H1 (cell line): Measurements from ENCODE around the gene MZF1. TPM values are rescaled to one million over a fixed set of nuclear protein-coding genes. Genes with fewer than 3 reads are reported as not detected.

Experiments
- CTCF ChIA-PET: fragments of 300-600 bp; sonication (Branson Sonifier 250); formaldehyde crosslinking; loops from one replicate; lab custom pipeline; 2021; ENCODE audit not compliant: partially characterized antibody; lab: Charles Lee
- POLR2A ChIA-PET: fragments of 300-600 bp; sonication (Branson Sonifier 250); formaldehyde crosslinking; loops from one replicate; lab custom pipeline; 2021; ENCODE audit warnings: inconsistent platforms; ENCODE audit not compliant: partially characterized antibody; lab: Charles Lee
- DNase-seq, 2 experiments: peaks; one replicate each; pipeline versions ENCODE4 v3.0.0 to v3.0.0-alpha.2; 2010 to 2022; ENCODE audit warnings: low spot score in 2 of 2, low read depth in 1 of 2, mixed read lengths in 1 of 2
- FAIRE-seq: peaks from 2 replicates; lab custom pipeline; 2011; peaks lifted over from hg19 to GRCh38; lab: Jason Lieb, UNC
- H2AFZ ChIP-seq: 2 replicates; pipeline ENCODE4 v1.8.1; 2012; ENCODE audit warnings: low read length, inconsistent platforms
- H2AK5ac ChIP-seq: 2 replicates; pipeline ENCODE4 v1.6.1; 2013; ENCODE audit warnings: low read depth, low read length
- H2BK120ac ChIP-seq: replicated peaks from 2 replicates; pipeline ENCODE3; 2013; ENCODE audit warnings: low read depth, low read length, inconsistent platforms
- H2BK12ac ChIP-seq: 2 replicates; pipeline ENCODE4 v1.6.1; 2013; ENCODE audit warnings: low read depth, low read length
- H2BK15ac ChIP-seq: 2 replicates; pipeline ENCODE4 v1.6.1; 2013; ENCODE audit warnings: low read length
- H2BK20ac ChIP-seq: 2 replicates; pipeline ENCODE4 v1.6.1; 2013; ENCODE audit warnings: low read length
- H2BK5ac ChIP-seq: 2 replicates; pipeline ENCODE4 v1.6.1; 2013; ENCODE audit warnings: low read depth, low read length
- H3K14ac ChIP-seq: 2 replicates; pipeline ENCODE4 v1.6.1; 2013; ENCODE audit warnings: inconsistent platforms; ENCODE audit not compliant: insufficient read length
- H3K18ac ChIP-seq: 2 replicates; pipeline ENCODE4 v1.6.1; 2013; ENCODE audit warnings: low read length; ENCODE audit errors: extremely low read depth
- H3K23ac ChIP-seq: 2 replicates; pipeline ENCODE4 v1.6.1; 2013; ENCODE audit warnings: inconsistent platforms; ENCODE audit not compliant: insufficient read length
- H3K23me2 ChIP-seq: 2 replicates; pipeline ENCODE4 v1.6.1; 2013; ENCODE audit warnings: low read depth, low read length
- H3K27ac ChIP-seq: 2 replicates; pipeline ENCODE4 v1.6.1; 2011; ENCODE audit warnings: low read depth, low read length, inconsistent platforms
- H3K27me3 ChIP-seq, 4 experiments: replicated peaks in 1 of 4; 1 replicate in 1 of 4; 2 replicates in 3 of 4; pipeline versions ENCODE4 v1.6.1 to v1.8.1; 2011 to 2013; ENCODE audit warnings: low read length in 3 of 4, mild to moderate bottlenecking in 3 of 4, inconsistent platforms in 2 of 4, mixed read lengths in 2 of 4, moderate library complexity in 1 of 4; ENCODE audit not compliant: control insufficient read depth in 3 of 4, insufficient read depth in 3 of 4; ENCODE audit errors: extremely low read depth in 1 of 4
- H3K36me3 ChIP-seq, 4 experiments: 2 replicates each; pipeline versions ENCODE4 v1.6.1 to v1.8.1; 2011 to 2013; ENCODE audit warnings: mild to moderate bottlenecking in 4 of 4, low read length in 3 of 4, moderate library complexity in 2 of 4, control low read depth in 1 of 4, inconsistent platforms in 1 of 4; ENCODE audit not compliant: insufficient read depth in 4 of 4, control insufficient read depth in 2 of 4
- H3K4ac ChIP-seq: replicated peaks from 2 replicates; pipeline ENCODE3; 2013; ENCODE audit warnings: low read length, low read depth, mixed read lengths, inconsistent platforms; ENCODE audit not compliant: insufficient read length
- H3K4me1 ChIP-seq, 4 experiments: replicated peaks in 1 of 4; 1 replicate in 1 of 4; 2 replicates in 3 of 4; pipeline versions ENCODE4 v1.6.1 to v1.8.1; 2011 to 2013; ENCODE audit warnings: low read length in 3 of 4, inconsistent platforms in 2 of 4, mixed read lengths in 1 of 4; ENCODE audit not compliant: insufficient read depth in 4 of 4, control insufficient read depth in 3 of 4
- H3K4me2 ChIP-seq, 2 experiments: 2 replicates each; pipeline versions ENCODE4 v1.6.1 to v1.8.1; 2011 to 2013; ENCODE audit warnings: low read depth in 2 of 2, low read length in 2 of 2, control low read depth in 1 of 2, inconsistent platforms in 1 of 2, mild to moderate bottlenecking in 1 of 2; ENCODE audit not compliant: insufficient read depth in 1 of 2
- H3K4me3 ChIP-seq, 4 experiments: fragments of 200-600, 300-600 bp in 1 of 4; sonication (generic), shearing (Covaris generic), sonication (Bioruptor Twin) in 1 of 4; 2 replicates each; pipeline versions ENCODE4 v1.5.1 to v1.8.1; 2011 to 2016; ENCODE audit warnings: low read length in 4 of 4, low read depth in 3 of 4, control low read depth in 2 of 4, inconsistent platforms in 2 of 4, mild to moderate bottlenecking in 2 of 4, mixed read lengths in 1 of 4, moderate library complexity in 1 of 4; ENCODE audit not compliant: insufficient read depth in 2 of 4; ENCODE audit errors: extremely low read depth in 1 of 4
- H3K56ac ChIP-seq: replicated peaks from 2 replicates; pipeline ENCODE3; 2013; ENCODE audit warnings: low read depth, mild to moderate bottlenecking, mixed read lengths, low read length, inconsistent platforms; ENCODE audit not compliant: insufficient read length
- H3K79me1 ChIP-seq: 2 replicates; pipeline ENCODE4 v1.6.1; 2013; ENCODE audit warnings: low read depth, low read length, control low read depth
- H3K79me2 ChIP-seq, 2 experiments: 2 replicates each; pipeline versions ENCODE4 v1.6.1 to v1.8.1; 2012 to 2013; ENCODE audit warnings: low read length in 2 of 2, mild to moderate bottlenecking in 2 of 2, inconsistent platforms in 1 of 2; ENCODE audit not compliant: insufficient read depth in 2 of 2, control insufficient read depth in 1 of 2
- H3K9ac ChIP-seq, 4 experiments: replicated peaks in 1 of 4; 1 replicate in 1 of 4; 2 replicates in 3 of 4; pipeline versions ENCODE4 v1.6.1 to v1.8.1; 2011 to 2013; ENCODE audit warnings: low read depth in 3 of 4, low read length in 3 of 4, control low read depth in 2 of 4, mild to moderate bottlenecking in 2 of 4, moderate library complexity in 2 of 4, inconsistent platforms in 1 of 4; ENCODE audit errors: extremely low read depth in 1 of 4
- H3K9me3 ChIP-seq, 2 experiments: 2 replicates each; pipeline versions ENCODE4 v1.6.1 to v1.8.1; 2012 to 2013; ENCODE audit warnings: mild to moderate bottlenecking in 2 of 2, moderate library complexity in 2 of 2, control low read depth in 1 of 2, inconsistent platforms in 1 of 2, low read depth in 1 of 2, low read length in 1 of 2, mixed read lengths in 1 of 2; ENCODE audit not compliant: insufficient read depth in 2 of 2
- H4K20me1 ChIP-seq, 2 experiments: replicated peaks in 1 of 2; 2 replicates each; pipeline versions ENCODE3 to v1.8.1; 2011 to 2013; ENCODE audit warnings: inconsistent platforms in 2 of 2, low read length in 2 of 2, mild to moderate bottlenecking in 1 of 2; ENCODE audit not compliant: insufficient read depth in 2 of 2, control insufficient read depth in 1 of 2
- H4K5ac ChIP-seq: 2 replicates; pipeline ENCODE4 v1.6.1; 2013; ENCODE audit warnings: low read length, low read depth, mixed read lengths, inconsistent platforms; ENCODE audit not compliant: insufficient read length
- H4K8ac ChIP-seq: 2 replicates; pipeline ENCODE4 v1.8.0; 2013; ENCODE audit warnings: mild to moderate bottlenecking, moderate library complexity, low read length, inconsistent platforms; ENCODE audit not compliant: insufficient read depth; ENCODE audit errors: extremely low read depth
- H4K91ac ChIP-seq: replicated peaks from 2 replicates; pipeline ENCODE3; 2013; ENCODE audit warnings: low read length, mixed read lengths, inconsistent platforms; ENCODE audit not compliant: insufficient read length
- ASH2L ChIP-seq: fragments of 200-600, 300-600 bp; sonication (generic); IDR thresholded peaks from one replicate; pipeline ENCODE4 v1.7.1; 2017; ENCODE audit warnings: low read length
- KDM1A ChIP-seq: fragments of 200-600, 300-600 bp; sonication (generic); IDR thresholded peaks from 2 replicates; pipeline ENCODE4 v1.7.1; 2016; ENCODE audit warnings: mild to moderate bottlenecking, low read length, borderline replicate concordance
- YY1 ChIP-seq: IDR thresholded peaks from 2 replicates; pipeline ENCODE4 v1.6.1; 2011; ENCODE audit warnings: low read depth, mild to moderate bottlenecking, low read length
- WGBS, 2 experiments: shearing (Covaris generic) in 1 of 2; methylation state at CpG; one replicate each; pipeline versions ENCODE4 v1.1.6 to v1.1.7; 2013 to 2015; ENCODE audit warnings: low lambda C conversion rate in 2 of 2, mixed read lengths in 2 of 2, inconsistent platforms in 1 of 2, low coverage in 1 of 2, missing lambda C conversion rate in 1 of 2; ENCODE audit not compliant: insufficient replicate concordance in 2 of 2, insufficient coverage in 1 of 2, insufficient read length in 1 of 2; ENCODE audit errors: extremely low coverage in 1 of 2, missing lambda C conversion rate in 1 of 2; 5-methylcytosine and 5-hydroxymethylcytosine counted together
- polyA plus RNA-seq, 7 experiments: library from polyadenylated mRNA; depleted of rRNA in 3 of 7; stranded (reverse) in 5 of 7; unstranded in 2 of 7; fragments of >200 nt in 5 of 7; fragments of 200-250 nt in 2 of 7; gene quantifications; 1 replicate in 5 of 7; 2 replicates in 1 of 7; 4 replicates in 1 of 7; pipeline versions ENCODE4 v1.2.1 to v1.2.3, GENCODE V29; 2011 to 2013; ENCODE audit warnings: missing spikeins in 2 of 7, mixed read lengths in 2 of 7
- total RNA-seq: library from RNA; stranded (reverse); fragmentation: NEBNext Ultra II Directional; extraction: Animal tissue kit (Norgen Biotek cat#: 25700); gene quantifications from 2 replicates; pipeline ENCODE4 v1.2.1, GENCODE V29; 2021

Gene MZF1
- total and polyA plus RNA-seq, 2 of the 8 experiments (the other 6 are each of a cell fraction or from before 2014, with no cell fraction given) = 15.2 to 25.0 TPM

- Histone ChIP-seq H2BK20ac (no peak overlapping the region), H3K14ac (no peak overlapping the region), H3K79me2 (no peaks in the 10 kb centered on the region), H3K79me1 (no peaks in the 10 kb centered on the region; the same call in 1 of the 2 replicates), H3K4ac (no peak overlapping the region), H3K4me1 (peaks cover 0 to 19% (median 4%) of the 10 kb centered on the region in 4 experiments; a peak in 5 of 7 replicates), H3K9ac (no peak overlapping the region), H3K4me3 (no peak overlapping the region), H3K4me2 (no peak overlapping the region), H2BK120ac (no peak overlapping the region), H3K9me3 (no peaks in the 10 kb centered on the region), H3K36me3 (peaks cover 2 to 9% (median 7%) of the 10 kb centered on the region in 4 experiments; a peak in 3 of 8 replicates), H4K20me1 (peaks cover 0 to 2% of the 10 kb centered on the region in 2 experiments), H4K8ac (no peak overlapping the region), H3K27me3 (peaks cover 0 to 8% (median 3%) of the 10 kb centered on the region in 4 experiments; a peak in 4 of 7 replicates), H2BK12ac (no peak overlapping the region), H3K23ac (no peak overlapping the region)
- POLR2A ChIA-PET = interaction anchor here (1.3 to 17.2 kb wide), 3 partner anchors 18 to 48 kb away, joined by 3 to 434 read pairs (median 188); partner anchors contain the start of genes CHMP2A, SLC27A5, TRIM28 and ZBTB45
- no peak for FAIRE-seq
- no peak for TF ChIP-seq YY1
- no peak for TF ChIP-seq ASH2L
- TF ChIP-seq KDM1A = no peak
- TF ChIP-seq, all 59 proteins: peak for 0
- Histone ChIP-seq H2BK15ac (no peak overlapping the region), H3K18ac (no peak overlapping the region), H4K5ac (no peak overlapping the region), H3K23me2 (peaks cover 10% of the 10 kb centered on the region; the same call in 1 of the 2 replicates), H2AK5ac (no peak overlapping the region), H3K56ac (no peak overlapping the region), H4K91ac (no peak overlapping the region), H3K27ac (no peak overlapping the region), H2BK5ac (no peak overlapping the region), H2AFZ (no peak overlapping the region)
- WGBS, 2 experiments = 97% methylated on average over 5 of the region's 5 CpGs; no CpG with 5 or more reads in 1 of the 2 experiments
- DNase-seq = no peak
- CTCF ChIA-PET = interaction anchor here (1.1 to 3.0 kb wide), 2 partner anchors 14 to 47 kb away, joined by 3 to 21 read pairs; partner anchors contain the start of gene ZBTB45
Observed at GRCh38 chr19:58566989-58567388, 6.1 kb downstream of the MZF1 start.
